Right lobe of liver (tissue), 6 donors: ENCODE results near the gene UGT2B15. TPM values are rescaled to one million over a fixed set of nuclear protein-coding genes. Genes with fewer than 3 reads are reported as not detected.
"Not testable (repeated sequence)": the region's sequence is repeated elsewhere in the genome, so short reads cannot be mapped to it uniquely, and the experiment has no call there.

Experiments
- ATAC-seq, 4 donors: fragments of 200-7000 bp; cut with Tn5 transposase; one replicate each; pipeline ENCODE4 v1.9.1; 2020; ENCODE audit warnings: mild to moderate bottlenecking in 4 of 4, moderate library complexity in 4 of 4
- DNase-seq, 3 donors: peaks; one replicate each; pipeline ENCODE4 v3.0.0-alpha.2; 2020
- H3K27ac ChIP-seq, 3 donors: fragments of 200-600 bp; one replicate each; pipeline ENCODE4 v1.8.0; 2022
- H3K27me3 ChIP-seq, 2 donors: fragments of 200-600 bp; one replicate each; pipeline ENCODE4 v1.8.0; 2022
- H3K36me3 ChIP-seq, 4 donors: fragments of 200-600 bp; sonication (generic) in 1 of 4; one replicate each; pipeline versions ENCODE4 v1.5.1 to v1.8.0; 2017 to 2022; ENCODE audit warnings: control low read depth in 1 of 4
- H3K4me1 ChIP-seq, 4 donors: fragments of 200-600 bp; sonication (generic) in 1 of 4; one replicate each; pipeline versions ENCODE4 v1.5.1 to v1.8.0; 2017 to 2022; ENCODE audit warnings: control low read depth in 1 of 4
- H3K4me3 ChIP-seq, 3 donors: fragments of 200-600 bp; one replicate each; pipeline ENCODE4 v1.8.0; 2022
- H3K9me3 ChIP-seq, 4 donors: fragments of 200-600 bp; sonication (generic) in 1 of 4; one replicate each; pipeline versions ENCODE4 v1.5.1 to v1.8.0; 2017 to 2022; ENCODE audit warnings: control low read depth in 1 of 4
- POLR2A ChIP-seq: fragments of 450-650 bp; IDR thresholded peaks from one replicate; pipeline ENCODE4 v1.6.1; 2017; ENCODE audit warnings: antibody characterized with exemption, mild to moderate bottlenecking
- WGBS: methylation state at CpG from one replicate; pipeline ENCODE4 v1.1.6; 2018; ENCODE audit warnings: low coverage, low lambda C conversion rate; ENCODE audit not compliant: insufficient coverage; ENCODE audit errors: missing lambda C conversion rate; 5-methylcytosine and 5-hydroxymethylcytosine counted together
- intact Hi-C, 2 donors: fragments of 100-400 bp; cut with DNase I; formaldehyde crosslinking; loops; one replicate each; pipeline versions ENCODE4 v1.11.2 to v1.14.1; 2022
- total RNA-seq, 6 experiments: library from RNA; depleted of rRNA in 2 of 6; stranded (reverse); fragments of >200 nt in 2 of 6; fragmentation: NEBNext Ultra II Directional in 3 of 6; extraction: Animal tissue kit (Norgen Biotek cat#: 25700) in 3 of 6; gene quantifications; one replicate each; pipeline versions ENCODE4 v1.1.0 to v1.2.4, GENCODE V29; 2016 to 2023
- TF ChIP-seq, protein P1 (sequence below), 4 donors: fragments of 200-600 bp in 3 of 4; fragments of 450-650 bp in 1 of 4; IDR thresholded peaks; one replicate each; pipeline versions ENCODE4 v1.5.1 to v1.8.0; 2016 to 2022; ENCODE audit warnings: antibody characterized with exemption in 4 of 4, mild to moderate bottlenecking in 2 of 4
- donor health status: DM: no; HTN: yes; CAD: no.
- donor health status: DM: no; HTN: no; CAD: no.
- donor health status: DM: no; HTN: no; CAD: no.
- donor health status: DM: no; HTN: yes; CAD: no.
- donor health status: DM: no; HTN: yes; CAD: no.

Gene UGT2B15
- total RNA-seq, 6 experiments from 2014 or later: 44.9 to 533 (median 152) TPM

DNA sequence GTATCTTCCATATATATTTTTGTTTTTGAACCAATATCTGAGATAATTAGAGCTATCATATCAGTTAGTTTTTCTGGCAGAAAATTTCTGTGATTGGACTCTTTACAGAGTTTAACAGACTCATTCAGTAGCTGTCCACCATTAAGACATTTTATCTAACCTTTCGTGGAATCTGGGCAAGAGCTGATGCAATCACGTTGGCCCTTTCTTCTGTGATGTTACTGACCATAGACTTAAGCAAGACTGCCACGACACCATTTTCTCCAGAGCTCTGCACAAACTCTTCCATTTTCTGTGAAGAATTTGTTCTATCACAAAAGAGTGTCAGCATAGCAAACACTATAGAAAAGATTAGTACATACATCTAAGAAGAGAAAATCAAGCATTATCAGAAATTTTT lies 41.8 kb upstream of the UGT2B15 start:
- Histone ChIP-seq H3K4me3 (no peak overlapping the region), H3K9me3 (no peaks in the 10 kb centered on the region), H3K27me3 (no peaks in the 10 kb centered on the region), H3K36me3 (no peaks in the 10 kb centered on the region), H3K4me1 (peaks cover 0 to 14% (median 4%) of the 10 kb centered on the region in 4 donors), H3K27ac (no peak overlapping the region)
- no peak for DNase-seq
- no peak for ATAC-seq
- TF ChIP-seq, protein P1, sequence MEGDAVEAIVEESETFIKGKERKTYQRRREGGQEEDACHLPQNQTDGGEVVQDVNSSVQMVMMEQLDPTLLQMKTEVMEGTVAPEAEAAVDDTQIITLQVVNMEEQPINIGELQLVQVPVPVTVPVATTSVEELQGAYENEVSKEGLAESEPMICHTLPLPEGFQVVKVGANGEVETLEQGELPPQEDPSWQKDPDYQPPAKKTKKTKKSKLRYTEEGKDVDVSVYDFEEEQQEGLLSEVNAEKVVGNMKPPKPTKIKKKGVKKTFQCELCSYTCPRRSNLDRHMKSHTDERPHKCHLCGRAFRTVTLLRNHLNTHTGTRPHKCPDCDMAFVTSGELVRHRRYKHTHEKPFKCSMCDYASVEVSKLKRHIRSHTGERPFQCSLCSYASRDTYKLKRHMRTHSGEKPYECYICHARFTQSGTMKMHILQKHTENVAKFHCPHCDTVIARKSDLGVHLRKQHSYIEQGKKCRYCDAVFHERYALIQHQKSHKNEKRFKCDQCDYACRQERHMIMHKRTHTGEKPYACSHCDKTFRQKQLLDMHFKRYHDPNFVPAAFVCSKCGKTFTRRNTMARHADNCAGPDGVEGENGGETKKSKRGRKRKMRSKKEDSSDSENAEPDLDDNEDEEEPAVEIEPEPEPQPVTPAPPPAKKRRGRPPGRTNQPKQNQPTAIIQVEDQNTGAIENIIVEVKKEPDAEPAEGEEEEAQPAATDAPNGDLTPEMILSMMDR (IDR thresholded peaks at IDR 0.05): no peak
- TF ChIP-seq POLR2A: no peak
- intact Hi-C loops: no loop called here
- 67% methylated on average over 1 of the region's 3 CpGs for WGBS

DNA sequence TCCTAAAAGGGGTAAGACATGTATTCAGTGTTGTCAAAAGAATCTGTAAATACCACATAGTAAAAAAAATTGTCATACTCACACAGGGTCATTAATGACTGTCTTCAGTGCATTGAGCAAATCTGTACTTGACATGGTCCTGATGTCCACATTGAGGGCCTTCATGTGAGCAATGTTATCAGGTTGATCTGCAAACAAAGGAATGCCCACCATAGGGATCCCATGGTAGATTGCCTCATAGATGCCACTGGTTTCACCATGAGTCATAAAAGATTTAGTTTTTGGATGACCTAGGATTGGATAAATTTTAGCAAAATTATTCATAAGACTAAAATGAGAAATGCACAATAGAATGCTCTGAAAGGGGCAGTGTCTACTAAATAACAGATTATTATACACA lies 38.1 kb upstream of the UGT2B15 start:
- Histone ChIP-seq H3K27me3 (no peaks in the 10 kb centered on the region), H3K4me1 (no peaks in the 10 kb centered on the region), H3K4me3 (no peak overlapping the region), H3K36me3 (no peaks in the 10 kb centered on the region), H3K9me3 (no peaks in the 10 kb centered on the region), H3K27ac (no peak overlapping the region)
- TF ChIP-seq POLR2A: no peak
- TF ChIP-seq, protein P1 (IDR thresholded peaks at IDR 0.05): no peak
- DNase-seq (no peak), ATAC-seq (no peak)
- intact Hi-C loops: no loop called here

DNA sequence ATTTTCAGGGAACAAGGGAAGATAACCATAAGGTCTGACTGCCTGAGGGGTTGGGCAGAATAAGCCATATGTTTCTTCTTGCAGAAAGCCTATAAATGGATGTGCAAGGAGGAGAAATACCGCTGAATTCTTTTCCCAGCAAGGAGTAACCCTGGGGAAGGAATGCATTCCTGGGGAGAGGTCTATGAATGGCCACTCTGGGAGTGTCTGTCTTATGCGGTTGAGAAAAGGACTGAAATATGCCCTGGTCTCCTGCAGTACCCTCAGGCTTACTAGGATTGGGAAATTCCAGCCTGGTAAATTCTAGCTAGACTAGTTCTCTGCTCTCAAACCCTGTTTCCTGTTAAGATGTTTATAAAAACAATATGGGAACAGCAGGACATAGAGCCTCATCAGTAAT lies 32.7 kb upstream of the UGT2B15 start:
- DNase-seq, H3K36me3 ChIP-seq, H3K27me3 ChIP-seq, H3K4me1 ChIP-seq, H3K4me3 ChIP-seq, intact Hi-C loops, H3K27ac ChIP-seq, ATAC-seq, H3K9me3 ChIP-seq: not testable (repeated sequence)
- 94% methylated on average over 2 of the region's 2 CpGs for WGBS

DNA sequence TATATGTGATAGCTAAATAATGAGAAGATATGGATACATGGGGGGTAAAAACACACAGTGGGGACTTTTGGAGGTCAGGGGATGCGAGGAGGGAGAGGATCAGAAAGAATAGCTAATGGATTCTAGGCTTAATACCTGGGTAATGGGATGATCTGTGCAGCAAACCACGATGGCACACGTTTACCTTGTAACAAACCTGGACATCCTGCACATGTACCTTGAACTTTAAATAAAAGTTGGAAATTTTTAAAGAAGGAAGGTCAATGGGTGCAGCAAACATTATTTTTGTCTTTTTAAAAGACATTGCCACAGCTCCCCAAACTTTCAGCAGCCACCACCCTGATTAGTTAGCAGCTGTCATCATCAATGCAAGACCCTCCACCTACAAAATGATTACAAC lies 29.7 kb upstream of the UGT2B15 start:
- H3K9me3 ChIP-seq: no peaks in the 10 kb centered on the region
- no peaks in the 10 kb centered on the region for H3K36me3 ChIP-seq
- TF ChIP-seq, protein P1 (IDR thresholded peaks at IDR 0.05): no peak
- TF ChIP-seq POLR2A: no peak
- intact Hi-C loops: no loop called here
- H3K4me1 ChIP-seq: peaks cover 0 to 6% (median 0%) of the 10 kb centered on the region in 4 donors
- DNase-seq: no peak
- H3K27me3 ChIP-seq: no peaks in the 10 kb centered on the region
- peak in 2 of 4 donors; percentile 30 to 38 for ATAC-seq
- H3K27ac ChIP-seq: no peak overlapping the region
- 6% methylated on average over 2 of the region's 3 CpGs for WGBS
- no peak overlapping the region for H3K4me3 ChIP-seq

DNA sequence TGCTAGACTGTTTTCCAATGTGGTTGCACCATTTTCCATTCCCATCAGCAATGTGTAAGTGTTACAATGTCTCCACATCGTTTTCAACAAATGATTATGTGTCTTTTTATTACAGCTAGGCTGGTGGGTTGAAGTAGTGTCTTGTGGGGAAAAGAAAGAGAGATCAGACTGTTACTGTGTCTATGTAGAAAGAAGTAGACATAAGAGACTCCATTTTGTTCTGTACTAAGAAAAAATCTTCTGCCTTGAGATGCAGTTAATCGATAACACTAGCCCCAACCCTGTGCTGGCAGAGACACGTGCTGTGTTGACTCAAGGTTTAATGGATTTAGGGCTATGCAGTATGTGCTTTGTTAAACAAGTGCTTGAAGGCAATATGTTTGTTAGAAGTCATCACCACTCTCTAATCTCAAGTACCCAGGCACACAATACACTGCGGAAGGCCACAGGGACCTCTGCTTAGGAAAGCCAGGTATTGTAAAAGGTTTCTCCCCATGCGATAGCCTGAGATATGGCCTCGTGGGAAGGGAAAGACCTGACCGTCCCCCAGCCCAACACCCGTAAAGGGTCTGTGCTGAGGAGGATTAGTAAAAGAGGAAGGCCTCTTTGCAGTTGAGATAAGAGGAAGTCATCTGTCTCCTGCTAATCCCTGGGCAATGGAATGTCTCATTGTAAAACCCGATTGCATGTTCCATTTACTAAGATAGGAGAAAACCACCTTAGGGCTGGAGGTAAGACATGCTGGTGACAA lies 23.0 kb upstream of the UGT2B15 start:
- 66% methylated on average over 5 of the region's 9 CpGs for WGBS
- Histone ChIP-seq H3K36me3 (no peaks in the 10 kb centered on the region), H3K9me3 (no peaks in the 10 kb centered on the region), H3K4me1 (no peaks in the 10 kb centered on the region), H3K4me3 (no peak overlapping the region), H3K27me3 (no peaks in the 10 kb centered on the region), H3K27ac (no peak overlapping the region)
- DNase-seq (no peak), ATAC-seq (no peak)
- intact Hi-C loops: no loop called here
- no peak for TF ChIP-seq POLR2A
- TF ChIP-seq, protein P1 (IDR thresholded peaks at IDR 0.05): no peak
